BLaER1 (cell line): Measurements from ENCODE around the gene TIMD4.
"Not testable (repeated sequence)": the region's sequence is repeated elsewhere in the genome, so short reads cannot be mapped to it uniquely, and the experiment has no call there.

Experiments used
- H3K27ac ChIP-seq: shearing (Covaris generic); formaldehyde crosslinking; 2 replicates; pipeline ENCODE4 v1.8.1; 2022
- H3K27me3 ChIP-seq: shearing (Covaris generic); formaldehyde crosslinking; 2 replicates; pipeline ENCODE4 v1.8.1; 2022
- H3K36me3 ChIP-seq: shearing (Covaris generic); formaldehyde crosslinking; 2 replicates; pipeline ENCODE4 v1.8.1; 2022
- H3K4me1 ChIP-seq: shearing (Covaris generic); formaldehyde crosslinking; 2 replicates; pipeline ENCODE4 v1.8.1; 2022
- H3K4me2 ChIP-seq: shearing (Covaris generic); formaldehyde crosslinking; 2 replicates; pipeline ENCODE4 v1.8.1; 2022
- H3K4me3 ChIP-seq: shearing (Covaris generic); formaldehyde crosslinking; 2 replicates; pipeline ENCODE4 v1.8.1; 2022
- H3K9ac ChIP-seq: shearing (Covaris generic); formaldehyde crosslinking; 2 replicates; pipeline ENCODE4 v1.8.1; 2022
- H3K9me3 ChIP-seq: shearing (Covaris generic); formaldehyde crosslinking; 2 replicates; pipeline ENCODE4 v1.8.1; 2022
- H4K20me1 ChIP-seq: shearing (Covaris generic); formaldehyde crosslinking; 2 replicates; pipeline ENCODE4 v1.8.1; 2022
- Cebpa-rat ChIP-seq: shearing (Covaris generic); IDR thresholded peaks from 2 replicates; pipeline ENCODE4 v1.8.1; 2022

The TIMD4 gene

DNA sequence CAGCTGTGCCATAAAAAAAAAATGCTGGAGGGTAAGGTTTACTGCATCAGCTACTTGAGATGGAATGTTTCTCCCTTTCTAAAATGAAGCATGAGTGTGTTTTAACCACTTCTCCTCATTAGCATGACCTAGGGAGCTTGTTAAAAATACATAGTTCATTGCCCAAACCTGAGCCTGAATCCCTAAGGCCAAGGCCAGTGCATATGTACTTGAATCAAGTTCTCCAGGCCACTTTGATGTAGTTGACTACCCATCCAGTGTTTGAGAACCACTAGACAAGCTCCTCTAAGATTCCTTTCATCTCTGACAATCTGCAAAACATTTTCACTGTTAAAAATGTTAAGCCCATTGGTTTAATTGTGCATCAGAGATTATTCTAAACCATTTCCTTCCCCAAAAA, 6.7 kb downstream of the TIMD4 start:
- Histone ChIP-seq H3K4me3 (no peak overlapping the region), H3K4me2 (no peak overlapping the region), H4K20me1 (no peaks in the 10 kb centered on the region), H3K9ac (no peak overlapping the region), H3K36me3 (no peaks in the 10 kb centered on the region), H3K9me3 (no peaks in the 10 kb centered on the region), H3K4me1 (no peaks in the 10 kb centered on the region), H3K27me3 (no peaks in the 10 kb centered on the region), H3K27ac (no peak overlapping the region)
- TF ChIP-seq Cebpa-rat = no peak

- Histone ChIP-seq H3K9me3 (no peaks in the 10 kb centered on the region), H4K20me1 (no peaks in the 10 kb centered on the region), H3K4me1 (no peaks in the 10 kb centered on the region), H3K9ac (no peak overlapping the region), H3K27me3 (no peaks in the 10 kb centered on the region), H3K4me2 (no peak overlapping the region), H3K4me3 (no peak overlapping the region), H3K27ac (no peak overlapping the region), H3K36me3 (no peaks in the 10 kb centered on the region)
- no peak for TF ChIP-seq Cebpa-rat
Measured at GRCh38 chr5:156951359-156951758, 11.7 kb downstream of the TIMD4 start.

DNA sequence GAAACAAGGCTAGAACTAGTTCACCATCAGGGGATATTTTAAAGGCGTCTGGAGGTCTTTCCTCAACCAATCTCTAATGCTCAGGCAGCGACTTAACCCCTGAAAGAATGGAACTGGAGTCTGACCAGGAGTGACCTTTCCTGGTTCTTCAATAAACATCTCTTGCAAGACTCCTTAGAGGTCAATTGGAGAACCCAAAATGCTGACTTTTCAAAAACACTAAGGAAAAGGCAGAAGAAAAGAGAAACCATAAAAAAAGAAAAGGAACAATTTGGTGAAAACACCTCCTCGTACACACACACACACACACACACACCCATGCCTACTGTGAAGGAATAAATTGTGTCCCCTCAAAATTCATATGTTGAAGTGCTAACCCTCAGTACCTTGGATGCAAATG, 12.3 kb downstream of the TIMD4 start:
- Histone ChIP-seq H3K4me2 (no peak overlapping the region), H3K4me1 (no peaks in the 10 kb centered on the region), H3K4me3 (no peak overlapping the region), H3K27me3 (no peaks in the 10 kb centered on the region), H3K9me3 (no peaks in the 10 kb centered on the region), H3K9ac (no peak overlapping the region), H3K36me3 (no peaks in the 10 kb centered on the region), H4K20me1 (no peaks in the 10 kb centered on the region), H3K27ac (no peak overlapping the region)
- no peak for TF ChIP-seq Cebpa-rat

DNA sequence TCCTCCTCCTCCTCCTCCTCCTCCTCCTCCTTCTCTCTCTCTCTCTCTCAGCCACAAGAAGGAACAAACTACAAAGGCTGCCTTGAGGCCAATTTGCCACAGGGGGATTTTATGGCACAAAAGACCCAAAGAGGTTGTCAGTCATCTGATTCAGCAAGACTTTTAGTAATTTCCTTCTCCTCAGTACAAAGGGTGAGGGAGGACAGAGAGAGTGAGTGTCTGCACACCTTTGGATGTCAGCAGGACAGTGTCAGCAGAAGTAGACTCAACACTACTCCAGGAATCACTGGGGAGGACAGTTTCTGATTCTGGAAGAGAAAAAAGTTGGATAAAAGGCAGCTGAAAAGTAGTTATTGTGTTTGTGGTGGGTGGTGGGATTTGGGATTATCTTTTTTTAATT, 13.6 kb downstream of the TIMD4 start:
- Histone ChIP-seq H3K36me3 (no peaks in the 10 kb centered on the region), H4K20me1 (no peaks in the 10 kb centered on the region), H3K4me2 (no peak overlapping the region), H3K9me3 (no peaks in the 10 kb centered on the region), H3K4me1 (no peaks in the 10 kb centered on the region), H3K4me3 (no peak overlapping the region), H3K9ac (no peak overlapping the region), H3K27ac (no peak overlapping the region), H3K27me3 (no peaks in the 10 kb centered on the region)
- no peak for TF ChIP-seq Cebpa-rat

- no peaks in the 10 kb centered on the region for H3K9me3 ChIP-seq
- no peak overlapping the region for H3K4me3 ChIP-seq
- H3K27me3 ChIP-seq = no peaks in the 10 kb centered on the region
- no peaks in the 10 kb centered on the region for H3K36me3 ChIP-seq
- H3K4me1 ChIP-seq = no peaks in the 10 kb centered on the region
- no peak overlapping the region for H3K9ac ChIP-seq
- no peak for TF ChIP-seq Cebpa-rat
- H3K27ac ChIP-seq = no peak overlapping the region
- no peak overlapping the region for H3K4me2 ChIP-seq
- H4K20me1 ChIP-seq = no peaks in the 10 kb centered on the region
Measured at GRCh38 chr5:156947925-156948324, 15.1 kb downstream of the TIMD4 start.

GRCh38 chr5:156942064-156942463, 21.0 kb downstream of the TIMD4 start:
- no peaks in the 10 kb centered on the region for H3K36me3 ChIP-seq
- TF ChIP-seq Cebpa-rat = no peak
- H3K4me1 ChIP-seq = no peaks in the 10 kb centered on the region
- no peak overlapping the region for H3K9ac ChIP-seq
- no peak overlapping the region for H3K27ac ChIP-seq
- H3K4me3 ChIP-seq = no peak overlapping the region
- no peaks in the 10 kb centered on the region for H4K20me1 ChIP-seq
- H3K9me3 ChIP-seq = peaks cover 23% of the 10 kb centered on the region
- H3K27me3 ChIP-seq = 0 out of 2 replicates have a peak, but pooled peaks cover 3% of the 10 kb centered on the region
- H3K4me2 ChIP-seq = no peak overlapping the region

DNA sequence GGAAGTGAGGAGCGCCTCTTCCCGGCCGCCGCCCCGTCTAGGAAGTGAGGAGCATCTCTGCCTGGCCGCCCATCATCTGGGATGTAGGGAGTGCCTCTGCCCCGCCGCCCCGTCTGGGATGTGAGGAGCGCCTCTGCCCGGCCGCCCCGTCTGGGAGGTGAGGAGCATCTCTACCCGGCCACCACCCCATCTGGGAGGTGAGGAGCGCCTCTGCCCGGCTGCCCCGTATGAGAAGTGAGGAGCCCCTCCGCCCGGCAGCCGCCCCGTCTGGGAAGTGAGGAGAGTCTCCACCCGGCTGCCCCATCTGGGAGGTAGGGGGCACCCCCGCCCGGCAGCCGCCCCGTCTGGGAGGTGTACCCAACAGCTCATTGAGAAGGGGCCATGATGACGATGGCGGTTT, 22.6 kb downstream of the TIMD4 start:
- not testable (repeated sequence) for H3K27ac ChIP-seq, H3K9ac ChIP-seq, H3K4me3 ChIP-seq, H3K36me3 ChIP-seq, H3K4me1 ChIP-seq, H4K20me1 ChIP-seq, H3K4me2 ChIP-seq, H3K27me3 ChIP-seq
- peaks cover 23% of the 10 kb centered on the region for H3K9me3 ChIP-seq

DNA sequence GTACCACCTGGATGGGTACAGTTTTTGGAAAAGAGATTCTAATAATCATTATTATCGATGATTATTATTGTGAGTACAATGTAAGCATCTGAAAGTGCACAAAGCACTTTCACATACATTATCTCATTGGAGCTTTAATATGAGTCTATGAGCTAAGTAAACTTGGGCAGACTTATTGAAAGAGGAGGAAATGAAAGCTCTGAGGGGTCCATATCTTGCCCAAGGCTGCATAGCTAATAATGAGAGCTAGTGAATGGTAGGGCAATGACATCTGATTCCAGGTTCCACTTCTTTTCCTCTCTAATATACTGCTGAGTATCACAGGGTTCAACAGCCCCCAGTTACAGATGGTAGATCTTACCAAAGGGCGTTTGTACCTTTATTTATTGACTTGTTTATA, 26.1 kb downstream of the TIMD4 start:
- Histone ChIP-seq H3K36me3 (no peaks in the 10 kb centered on the region), H3K4me3 (no peak overlapping the region), H3K4me1 (no peaks in the 10 kb centered on the region), H3K4me2 (no peak overlapping the region), H3K9ac (no peak overlapping the region), H4K20me1 (no peaks in the 10 kb centered on the region), H3K27me3 (0 out of 2 replicates have a peak, but pooled peaks cover 3% of the 10 kb centered on the region), H3K27ac (no peak overlapping the region), H3K9me3 (peaks cover 23% of the 10 kb centered on the region)
- TF ChIP-seq Cebpa-rat = no peak

GRCh38 chr5:156934450-156935211, 28.4 kb downstream of the TIMD4 start:
- 0 out of 2 replicates have a peak, but pooled peaks cover 3% of the 10 kb centered on the region for H3K27me3 ChIP-seq
- no peak overlapping the region for H3K4me3 ChIP-seq
- H3K4me1 ChIP-seq = no peaks in the 10 kb centered on the region
- no peak overlapping the region for H3K27ac ChIP-seq
- H4K20me1 ChIP-seq = no peaks in the 10 kb centered on the region
- no peak overlapping the region for H3K9ac ChIP-seq
- no peak for TF ChIP-seq Cebpa-rat
- H3K9me3 ChIP-seq = peaks cover 12% of the 10 kb centered on the region
- H3K4me2 ChIP-seq = no peak overlapping the region
- no peaks in the 10 kb centered on the region for H3K36me3 ChIP-seq

- Histone ChIP-seq H3K4me3 (no peak overlapping the region), H3K36me3 (no peaks in the 10 kb centered on the region), H3K27ac (no peak overlapping the region), H3K4me2 (no peak overlapping the region), H3K9me3 (no peaks in the 10 kb centered on the region), H3K9ac (no peak overlapping the region), H4K20me1 (no peaks in the 10 kb centered on the region), H3K4me1 (no peaks in the 10 kb centered on the region), H3K27me3 (no peaks in the 10 kb centered on the region)
- TF ChIP-seq Cebpa-rat = no peak
Measured at GRCh38 chr5:156929366-156929948, 33.6 kb downstream of the TIMD4 start.

GRCh38 chr5:156927545-156927944, 35.5 kb downstream of the TIMD4 start:
- H3K4me2 ChIP-seq = no peak overlapping the region
- H3K4me3 ChIP-seq = no peak overlapping the region
- H3K9ac ChIP-seq = no peak overlapping the region
- no peaks in the 10 kb centered on the region for H3K4me1 ChIP-seq
- H3K9me3 ChIP-seq = no peaks in the 10 kb centered on the region
- TF ChIP-seq Cebpa-rat = no peak
- H3K36me3 ChIP-seq = no peaks in the 10 kb centered on the region
- no peak overlapping the region for H3K27ac ChIP-seq
- H3K27me3 ChIP-seq = no peaks in the 10 kb centered on the region
- no peaks in the 10 kb centered on the region for H4K20me1 ChIP-seq

- H3K9ac ChIP-seq, H3K4me2 ChIP-seq, H4K20me1 ChIP-seq, H3K4me1 ChIP-seq, H3K27me3 ChIP-seq, H3K27ac ChIP-seq, H3K4me3 ChIP-seq, H3K9me3 ChIP-seq, H3K36me3 ChIP-seq: not testable (repeated sequence)
Measured at GRCh38 chr5:156925767-156926166, 37.3 kb downstream of the TIMD4 start.
